Muscle of arm (tissue), 12 donors: ENCODE data around the gene TMEM53. TPM values are rescaled to one million over a fixed set of nuclear protein-coding genes. Genes with fewer than 3 reads are reported as not detected.
"Not testable (repeated sequence)": the region's sequence is repeated elsewhere in the genome, so short reads cannot be mapped to it uniquely, and the experiment has no call there.

ENCODE experiments used
- DNase-seq: peaks from one replicate; pipeline ENCODE4 v3.0.0-alpha.2; 2013
- polyA plus RNA-seq, 12 donors: library from polyadenylated mRNA; unstranded; fragments of 120-200 nt; gene quantifications; one replicate each; pipeline ENCODE4 v1.2.1, GENCODE V29; 2013; ENCODE audit not compliant: insufficient read length in 12 of 12

TMEM53 gene
- polyA plus RNA-seq, 12 donors: 4.5 to 7.7 (median 5.4) TPM; not detected in 2

- no peak for DNase-seq
These were observed 587 bp downstream of the TMEM53 start for GRCh38 chr1:44673675-44674112.

- DNase-seq: no peak
These were observed 1.2 kb downstream of the TMEM53 start for GRCh38 chr1:44672961-44673674.

- DNase-seq: no peak
These were observed 1.9 kb downstream of the TMEM53 start for GRCh38 chr1:44672254-44672955.

- DNase-seq: no peak
These were observed 3.3 kb downstream of the TMEM53 start for GRCh38 chr1:44670751-44671640.

- not testable (repeated sequence) for DNase-seq
These were observed 7.6 kb downstream of the TMEM53 start for GRCh38 chr1:44666719-44667118.

GRCh38 chr1:44664730-44665370 lies 9.4 kb downstream of the TMEM53 start:
- no peak for DNase-seq

GRCh38 chr1:44663417-44663816 lies 10.9 kb downstream of the TMEM53 start:
- no peak for DNase-seq

GRCh38 chr1:44662683-44663030 lies 11.6 kb downstream of the TMEM53 start:
- DNase-seq: no peak

GRCh38 chr1:44661781-44662682 lies 12.2 kb downstream of the TMEM53 start:
- no peak for DNase-seq

- DNase-seq: peak; percentile 48
These were observed 14.1 kb downstream of the TMEM53 start for GRCh38 chr1:44660176-44660575.

GRCh38 chr1:44659566-44659965 lies 14.7 kb downstream of the TMEM53 start:
- no peak for DNase-seq

- no peak for DNase-seq
These were observed 18.7 kb downstream of the TMEM53 start for GRCh38 chr1:44655609-44656008.

- DNase-seq: no peak
These were observed 19.6 kb downstream of the TMEM53 start for GRCh38 chr1:44654621-44655187.

GRCh38 chr1:44653107-44653964 lies 20.9 kb downstream of the TMEM53 start:
- DNase-seq: no peak

- peak; percentile 73 for DNase-seq
These were observed 21.7 kb downstream of the TMEM53 start for GRCh38 chr1:44652445-44653106.

GRCh38 chr1:44651069-44651468 lies 23.2 kb downstream of the TMEM53 start:
- no peak for DNase-seq

GRCh38 chr1:44650159-44650831 lies 24.0 kb downstream of the TMEM53 start:
- DNase-seq: no peak

- no peak for DNase-seq
These were observed 24.5 kb downstream of the TMEM53 start for GRCh38 chr1:44649788-44650158.
